ENCODE data around the gene PSD4. TPM values are rescaled to one million over a fixed set of nuclear protein-coding genes. Genes with fewer than 3 reads are reported as not detected.

PSD4 gene
- polyA plus RNA-seq, 1 of the 3 experiments (the other 2 are of a cell fraction): 0.35 TPM

DNA sequence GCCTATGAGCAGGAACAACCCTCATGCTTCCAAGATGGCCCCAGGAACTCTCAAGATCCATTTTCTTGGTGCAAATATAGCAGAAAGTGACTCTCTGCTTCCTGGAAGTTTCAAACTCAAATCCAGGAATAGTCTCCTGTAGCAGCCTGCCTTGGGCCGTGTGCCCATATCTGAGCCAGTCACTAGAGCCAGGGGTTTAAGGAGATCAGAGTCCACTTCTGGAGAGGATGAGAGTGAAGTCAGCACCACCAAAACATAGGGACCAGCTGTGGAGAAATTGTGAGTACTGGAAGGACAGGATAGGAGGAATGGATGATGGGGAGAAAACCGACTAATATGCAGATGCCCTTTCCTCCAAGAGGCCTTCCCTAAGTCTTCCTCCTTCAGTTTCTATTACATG is 33.2 kb downstream of the PSD4 start (continued):
- TF ChIP-seq, protein P1, sequence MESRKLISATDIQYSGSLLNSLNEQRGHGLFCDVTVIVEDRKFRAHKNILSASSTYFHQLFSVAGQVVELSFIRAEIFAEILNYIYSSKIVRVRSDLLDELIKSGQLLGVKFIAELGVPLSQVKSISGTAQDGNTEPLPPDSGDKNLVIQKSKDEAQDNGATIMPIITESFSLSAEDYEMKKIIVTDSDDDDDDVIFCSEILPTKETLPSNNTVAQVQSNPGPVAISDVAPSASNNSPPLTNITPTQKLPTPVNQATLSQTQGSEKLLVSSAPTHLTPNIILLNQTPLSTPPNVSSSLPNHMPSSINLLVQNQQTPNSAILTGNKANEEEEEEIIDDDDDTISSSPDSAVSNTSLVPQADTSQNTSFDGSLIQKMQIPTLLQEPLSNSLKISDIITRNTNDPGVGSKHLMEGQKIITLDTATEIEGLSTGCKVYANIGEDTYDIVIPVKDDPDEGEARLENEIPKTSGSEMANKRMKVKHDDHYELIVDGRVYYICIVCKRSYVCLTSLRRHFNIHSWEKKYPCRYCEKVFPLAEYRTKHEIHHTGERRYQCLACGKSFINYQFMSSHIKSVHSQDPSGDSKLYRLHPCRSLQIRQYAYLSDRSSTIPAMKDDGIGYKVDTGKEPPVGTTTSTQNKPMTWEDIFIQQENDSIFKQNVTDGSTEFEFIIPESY (IDR thresholded peaks at IDR 0.05; ENCODE audit: borderline replicate concordance, low read depth): no peak
- TF ChIP-seq FOXM1 (IDR thresholded peaks at IDR 0.05; ENCODE audit: low read depth): no peak
- TF ChIP-seq, protein P2, sequence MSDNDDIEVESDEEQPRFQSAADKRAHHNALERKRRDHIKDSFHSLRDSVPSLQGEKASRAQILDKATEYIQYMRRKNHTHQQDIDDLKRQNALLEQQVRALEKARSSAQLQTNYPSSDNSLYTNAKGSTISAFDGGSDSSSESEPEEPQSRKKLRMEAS (IDR thresholded peaks at IDR 0.05; ENCODE audit: low read depth): no peak

DNA sequence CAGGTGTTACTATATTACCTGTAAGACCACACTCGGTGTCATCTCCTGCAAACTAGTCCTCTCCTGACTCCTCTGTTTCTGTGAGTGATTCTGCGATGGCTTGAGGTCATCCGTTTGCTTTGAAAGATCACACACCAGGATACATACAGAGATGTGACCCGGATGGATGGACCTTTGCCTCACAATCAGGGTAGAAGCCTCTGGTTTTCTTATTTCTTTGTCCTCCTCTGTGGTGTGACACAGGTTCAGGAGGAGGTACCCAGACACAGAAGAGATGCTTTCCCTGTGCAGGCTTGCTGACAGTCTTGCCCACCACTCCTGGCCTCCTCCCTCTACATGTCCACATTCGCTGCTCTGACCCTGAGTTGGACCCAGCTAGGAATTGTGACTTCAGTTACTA is 34.6 kb downstream of the PSD4 start:
- H3K9me3 ChIP-seq: no peaks in the 10 kb centered on the region
- no peak overlapping the region for H3K4me2 ChIP-seq
- H2AFZ ChIP-seq (ENCODE audit: low read depth): no peak overlapping the region
- CTCF ChIA-PET: interaction anchor here (1.3 to 1.7 kb wide), 2 partner anchors 9 to 41 kb away, joined by 3 to 9 read pairs; no protein-coding TSS in a partner anchor
- no peaks in the 10 kb centered on the region for H3F3A ChIP-seq (replicated peaks; ENCODE audit: insufficient read depth)
- no peak for TF ChIP-seq TAF1 (IDR thresholded peaks at IDR 0.05; ENCODE audit: borderline replicate concordance, low read depth, low read length)
- TF ChIP-seq MEF2A (IDR thresholded peaks at IDR 0.05; ENCODE audit: borderline replicate concordance, low read depth): no peak
- TF ChIP-seq, protein P1 (IDR thresholded peaks at IDR 0.05; ENCODE audit: borderline replicate concordance, low read depth): no peak
- TF ChIP-seq MXI1 (IDR thresholded peaks at IDR 0.05; ENCODE audit: low read depth, low read length): no peak
- TF ChIP-seq, protein P3, sequence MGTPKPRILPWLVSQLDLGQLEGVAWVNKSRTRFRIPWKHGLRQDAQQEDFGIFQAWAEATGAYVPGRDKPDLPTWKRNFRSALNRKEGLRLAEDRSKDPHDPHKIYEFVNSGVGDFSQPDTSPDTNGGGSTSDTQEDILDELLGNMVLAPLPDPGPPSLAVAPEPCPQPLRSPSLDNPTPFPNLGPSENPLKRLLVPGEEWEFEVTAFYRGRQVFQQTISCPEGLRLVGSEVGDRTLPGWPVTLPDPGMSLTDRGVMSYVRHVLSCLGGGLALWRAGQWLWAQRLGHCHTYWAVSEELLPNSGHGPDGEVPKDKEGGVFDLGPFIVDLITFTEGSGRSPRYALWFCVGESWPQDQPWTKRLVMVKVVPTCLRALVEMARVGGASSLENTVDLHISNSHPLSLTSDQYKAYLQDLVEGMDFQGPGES (IDR thresholded peaks at IDR 0.05; ENCODE audit: low read depth, low read length): no peak
- TF ChIP-seq RAD21 (IDR thresholded peaks at IDR 0.05; ENCODE audit: low read length): no peak
- TF ChIP-seq, protein P4, sequence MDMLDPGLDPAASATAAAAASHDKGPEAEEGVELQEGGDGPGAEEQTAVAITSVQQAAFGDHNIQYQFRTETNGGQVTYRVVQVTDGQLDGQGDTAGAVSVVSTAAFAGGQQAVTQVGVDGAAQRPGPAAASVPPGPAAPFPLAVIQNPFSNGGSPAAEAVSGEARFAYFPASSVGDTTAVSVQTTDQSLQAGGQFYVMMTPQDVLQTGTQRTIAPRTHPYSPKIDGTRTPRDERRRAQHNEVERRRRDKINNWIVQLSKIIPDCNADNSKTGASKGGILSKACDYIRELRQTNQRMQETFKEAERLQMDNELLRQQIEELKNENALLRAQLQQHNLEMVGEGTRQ (IDR thresholded peaks at IDR 0.05; ENCODE audit: borderline replicate concordance, low read depth, low read length): no peak
- TF ChIP-seq, protein P5, sequence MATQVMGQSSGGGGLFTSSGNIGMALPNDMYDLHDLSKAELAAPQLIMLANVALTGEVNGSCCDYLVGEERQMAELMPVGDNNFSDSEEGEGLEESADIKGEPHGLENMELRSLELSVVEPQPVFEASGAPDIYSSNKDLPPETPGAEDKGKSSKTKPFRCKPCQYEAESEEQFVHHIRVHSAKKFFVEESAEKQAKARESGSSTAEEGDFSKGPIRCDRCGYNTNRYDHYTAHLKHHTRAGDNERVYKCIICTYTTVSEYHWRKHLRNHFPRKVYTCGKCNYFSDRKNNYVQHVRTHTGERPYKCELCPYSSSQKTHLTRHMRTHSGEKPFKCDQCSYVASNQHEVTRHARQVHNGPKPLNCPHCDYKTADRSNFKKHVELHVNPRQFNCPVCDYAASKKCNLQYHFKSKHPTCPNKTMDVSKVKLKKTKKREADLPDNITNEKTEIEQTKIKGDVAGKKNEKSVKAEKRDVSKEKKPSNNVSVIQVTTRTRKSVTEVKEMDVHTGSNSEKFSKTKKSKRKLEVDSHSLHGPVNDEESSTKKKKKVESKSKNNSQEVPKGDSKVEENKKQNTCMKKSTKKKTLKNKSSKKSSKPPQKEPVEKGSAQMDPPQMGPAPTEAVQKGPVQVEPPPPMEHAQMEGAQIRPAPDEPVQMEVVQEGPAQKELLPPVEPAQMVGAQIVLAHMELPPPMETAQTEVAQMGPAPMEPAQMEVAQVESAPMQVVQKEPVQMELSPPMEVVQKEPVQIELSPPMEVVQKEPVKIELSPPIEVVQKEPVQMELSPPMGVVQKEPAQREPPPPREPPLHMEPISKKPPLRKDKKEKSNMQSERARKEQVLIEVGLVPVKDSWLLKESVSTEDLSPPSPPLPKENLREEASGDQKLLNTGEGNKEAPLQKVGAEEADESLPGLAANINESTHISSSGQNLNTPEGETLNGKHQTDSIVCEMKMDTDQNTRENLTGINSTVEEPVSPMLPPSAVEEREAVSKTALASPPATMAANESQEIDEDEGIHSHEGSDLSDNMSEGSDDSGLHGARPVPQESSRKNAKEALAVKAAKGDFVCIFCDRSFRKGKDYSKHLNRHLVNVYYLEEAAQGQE (IDR thresholded peaks at IDR 0.05; ENCODE audit: low read depth, low read length): no peak
- TF ChIP-seq TCF12 (IDR thresholded peaks at IDR 0.05): no peak
- TF ChIP-seq POLR2AphosphoS5 (IDR thresholded peaks at IDR 0.05; ENCODE audit: low read depth, low read length): no peak
- TF ChIP-seq ELF1 (IDR thresholded peaks at IDR 0.05): no peak
- TF ChIP-seq EZH2phosphoT487 (IDR thresholded peaks at IDR 0.05; ENCODE audit: borderline replicate concordance, low read depth): no peak
- TF ChIP-seq FOXM1 (IDR thresholded peaks at IDR 0.05; ENCODE audit: low read depth): no peak
- TF ChIP-seq JUND (IDR thresholded peaks at IDR 0.05): no peak
- no peaks in the 10 kb centered on the region for H3K79me2 ChIP-seq (ENCODE audit: insufficient read depth)
- no peaks in the 10 kb centered on the region for H3K9me2 ChIP-seq
- POLR2A ChIA-PET: no interaction called here
- H3K27ac ChIP-seq (ENCODE audit: low read depth in 2 of 2, low read length in 1 of 2): no peak overlapping the region
- H3K36me3 ChIP-seq (replicated peaks in 1 of 2; ENCODE audit: control insufficient read depth in 1 of 2, insufficient read depth in 2 of 2, low read length in 1 of 2): no peaks in the 10 kb centered on the region
- DNase-seq: no peak
- no peak overlapping the region for H3K4me3 ChIP-seq (ENCODE audit: low read depth in 2 of 2, low read length in 1 of 2)
- peaks cover 0 to 11% of the 10 kb centered on the region in 2 experiments; a peak in 1 of 4 replicates for H3K4me1 ChIP-seq (ENCODE audit: control insufficient read depth in 1 of 2, insufficient read depth in 2 of 2, low read depth in 1 of 2, low read length in 1 of 2)
- no peaks in the 10 kb centered on the region for H4K20me1 ChIP-seq (ENCODE audit: insufficient read depth)
- H3K9ac ChIP-seq: no peak overlapping the region
- no peaks in the 10 kb centered on the region for H3K27me3 ChIP-seq (ENCODE audit: insufficient read depth)
- 77% methylated on average over 5 of the region's 5 CpGs for WGBS (ENCODE audit: low lambda C conversion rate)

Measured in SK-N-SH (cell line).